ENCODE measurements around the gene BIRC2.

The BIRC2 gene

DNA sequence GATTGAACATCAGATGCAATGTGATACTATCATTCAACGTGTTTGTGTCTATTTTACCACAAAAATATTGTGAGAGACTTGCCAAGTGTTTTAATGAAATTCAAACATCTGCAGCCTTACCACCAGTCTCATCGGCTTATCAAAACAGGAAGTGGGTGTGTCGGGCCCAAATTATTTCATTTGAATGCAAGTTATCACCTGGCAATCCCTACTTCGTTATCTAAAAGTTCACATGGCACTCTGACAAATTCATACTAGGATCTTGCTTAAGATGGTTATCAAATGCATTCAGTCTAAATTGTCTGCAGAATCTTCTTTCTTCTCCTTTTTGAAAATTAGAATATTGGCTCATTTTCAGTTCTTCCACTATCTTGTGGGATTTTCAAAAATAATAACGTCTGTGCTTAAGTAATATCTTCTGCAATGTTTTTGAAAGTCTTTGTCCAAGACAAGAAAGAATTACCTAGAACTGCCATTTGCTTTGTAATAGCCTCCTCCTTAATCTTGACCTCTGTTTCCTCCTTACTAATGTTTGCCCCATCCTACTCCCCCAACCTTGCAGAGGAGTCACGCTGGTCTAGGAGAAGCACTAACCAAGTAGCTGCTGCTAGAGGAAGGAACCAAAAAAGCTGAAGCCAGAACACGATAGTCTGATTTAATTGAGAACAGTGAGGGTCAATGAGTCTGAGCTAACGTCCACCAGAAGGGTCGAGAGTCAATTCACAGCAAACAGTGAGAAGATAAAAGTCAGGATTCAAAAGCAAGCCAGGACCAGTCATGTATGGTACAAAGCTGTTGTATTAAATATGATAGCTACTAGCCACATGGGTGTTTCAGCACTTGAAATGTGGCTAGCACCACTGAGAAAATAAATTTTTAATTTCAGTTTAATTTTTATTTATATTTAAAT is 39.9 kb upstream of the BIRC2 start:
- TF ChIP-seq REST (IDR thresholded peaks at IDR 0.05; ENCODE audit: insufficient read depth in 1 of 2, low read depth in 2 of 2, low read length in 2 of 2) (peak; percentile 52 to 86), POLR2AphosphoS5 (IDR thresholded peaks at IDR 0.05; ENCODE audit: low read depth, low read length) (no peak)

GRCh38 chr11:102307727-102308038 is 39.3 kb upstream of the BIRC2 start:
- TF ChIP-seq SIN3A (IDR thresholded peaks at IDR 0.05; ENCODE audit: borderline replicate concordance, insufficient read depth, low read length): no peak
- TF ChIP-seq TAF1 (IDR thresholded peaks at IDR 0.05; ENCODE audit: borderline replicate concordance, insufficient read depth, low read length): no peak

- TF ChIP-seq REST (IDR thresholded peaks at IDR 0.05; ENCODE audit: insufficient read depth in 1 of 2, low read depth in 2 of 2, low read length in 2 of 2): no peak
- TF ChIP-seq TAF1 (IDR thresholded peaks at IDR 0.05; ENCODE audit: borderline replicate concordance, insufficient read depth, low read length): no peak
These were observed 37.1 kb upstream of the BIRC2 start for GRCh38 chr11:102309621-102310541.

GRCh38 chr11:102312667-102313066 is 34.3 kb upstream of the BIRC2 start:
- no peak for TF ChIP-seq TAF1 (IDR thresholded peaks at IDR 0.05; ENCODE audit: borderline replicate concordance, insufficient read depth, low read length)
- TF ChIP-seq FOXP2 (optimal IDR thresholded peaks at IDR 0.05; ENCODE audit: borderline replicate concordance, extremely low read depth, extremely low read length, insufficient read depth): no peak
- no peak for TF ChIP-seq SIN3A (IDR thresholded peaks at IDR 0.05; ENCODE audit: borderline replicate concordance, insufficient read depth, low read length)
- no peak for TF ChIP-seq POLR2AphosphoS5 (IDR thresholded peaks at IDR 0.05; ENCODE audit: low read depth, low read length)
- no peak for TF ChIP-seq REST (IDR thresholded peaks at IDR 0.05; ENCODE audit: insufficient read depth in 1 of 2, low read depth in 2 of 2, low read length in 2 of 2)

GRCh38 chr11:102313238-102313940 is 33.6 kb upstream of the BIRC2 start:
- TF ChIP-seq FOXP2 (optimal IDR thresholded peaks at IDR 0.05; ENCODE audit: borderline replicate concordance, extremely low read depth, extremely low read length, insufficient read depth) (no peak), SIN3A (IDR thresholded peaks at IDR 0.05; ENCODE audit: borderline replicate concordance, insufficient read depth, low read length) (no peak), POLR2AphosphoS5 (IDR thresholded peaks at IDR 0.05; ENCODE audit: low read depth, low read length) (no peak), TAF1 (IDR thresholded peaks at IDR 0.05; ENCODE audit: borderline replicate concordance, insufficient read depth, low read length) (no peak), REST (IDR thresholded peaks at IDR 0.05; ENCODE audit: insufficient read depth in 1 of 2, low read depth in 2 of 2, low read length in 2 of 2) (no peak)
